Lower leg skin (tissue), 3 donors: ENCODE results near the gene MYRIP.

Experiments
- CTCF ChIP-seq, 3 donors: fragments of 450-650 bp; IDR thresholded peaks; one replicate each; pipeline ENCODE4 v1.5.1; 2016; ENCODE audit warnings: antibody characterized with exemption in 3 of 3, mild to moderate bottlenecking in 3 of 3, moderate library complexity in 2 of 3
- POLR2A ChIP-seq, 2 donors: fragments of 450-650 bp; IDR thresholded peaks; one replicate each; pipeline ENCODE4 v1.6.1; 2016 to 2017; ENCODE audit warnings: antibody characterized with exemption in 2 of 2, mild to moderate bottlenecking in 1 of 2, moderate library complexity in 1 of 2

- TF ChIP-seq CTCF (IDR thresholded peaks at IDR 0.05) (no peak), POLR2A (IDR thresholded peaks at IDR 0.05) (no peak)
Measured at GRCh38 chr3:40008796-40009195, 199.4 kb downstream of the MYRIP start.
